Peyer's patch (tissue), 4 donors: ENCODE measurements around the gene FSTL5. TPM values are rescaled to one million over a fixed set of nuclear protein-coding genes. Genes with fewer than 3 reads are reported as not detected.

Source experiments
- DNase-seq, 3 donors: peaks; one replicate each; pipeline ENCODE4 v3.0.0-alpha.2; 2017 to 2019
- H3K27ac ChIP-seq, 4 donors: fragments of 200-600 bp; sonication (generic); one replicate each; pipeline ENCODE4 v1.5.1; 2016 to 2019
- H3K27me3 ChIP-seq, 2 donors: fragments of 200-600 bp; sonication (generic); one replicate each; pipeline ENCODE4 v1.5.1; 2019
- H3K36me3 ChIP-seq, 3 donors: fragments of 200-600 bp; sonication (generic); one replicate each; pipeline ENCODE4 v1.5.1; 2016 to 2019
- H3K4me1 ChIP-seq, 4 donors: fragments of 200-600 bp; sonication (generic); one replicate each; pipeline ENCODE4 v1.5.1; 2016 to 2019
- H3K4me3 ChIP-seq, 4 donors: fragments of 200-600 bp; sonication (generic); 1 replicate in 3 of 4; 2 replicates in 1 of 4; pipeline ENCODE4 v1.5.1; 2016 to 2019; ENCODE audit warnings: mild to moderate bottlenecking in 1 of 4
- H3K9me3 ChIP-seq, 4 donors: fragments of 200-600 bp; sonication (generic); one replicate each; pipeline ENCODE4 v1.5.1; 2016 to 2019; ENCODE audit warnings: mild to moderate bottlenecking in 1 of 4
- CTCF ChIP-seq, 6 experiments: fragments of 450-650 bp in 4 of 6; fragments of 200-600 bp in 2 of 6; sonication (generic) in 1 of 6; IDR thresholded peaks; one replicate each; pipeline ENCODE4 v1.5.1; 2017 to 2019; ENCODE audit warnings: antibody characterized with exemption in 6 of 6, mild to moderate bottlenecking in 3 of 6, moderate library complexity in 1 of 6
- POLR2A ChIP-seq, 2 donors: fragments of 450-650 bp; IDR thresholded peaks; one replicate each; pipeline ENCODE4 v1.5.1; 2017; ENCODE audit warnings: antibody characterized with exemption in 2 of 2, mild to moderate bottlenecking in 2 of 2, moderate library complexity in 2 of 2
- total RNA-seq, 4 donors: library from RNA; depleted of rRNA; stranded (reverse); fragments of >200 nt; gene quantifications; one replicate each; pipeline ENCODE4 v1.1.0, GENCODE V29; 2016

FSTL5 gene
- total RNA-seq, 4 donors from 2014 or later: 1.7 TPM; not detected in 3

- no peak for DNase-seq
- no peak overlapping the region for H3K4me3 ChIP-seq
- no peak for TF ChIP-seq POLR2A (IDR thresholded peaks at IDR 0.05)
- no peaks in the 10 kb centered on the region for H3K9me3 ChIP-seq
- H3K36me3 ChIP-seq: no peaks in the 10 kb centered on the region
- H3K27ac ChIP-seq: no peak overlapping the region
- no peaks in the 10 kb centered on the region for H3K27me3 ChIP-seq
- no peaks in the 10 kb centered on the region for H3K4me1 ChIP-seq
These were observed 350.4 kb downstream of the FSTL5 start for GRCh38 chr4:161813389-161813788.

- DNase-seq: no peak
- no peaks in the 10 kb centered on the region for H3K27me3 ChIP-seq
- H3K36me3 ChIP-seq: no peaks in the 10 kb centered on the region
- no peak overlapping the region for H3K27ac ChIP-seq
- no peaks in the 10 kb centered on the region for H3K9me3 ChIP-seq
- TF ChIP-seq POLR2A (IDR thresholded peaks at IDR 0.05) (no peak), CTCF (IDR thresholded peaks at IDR 0.05) (no peak)
- no peak overlapping the region for H3K4me3 ChIP-seq
- no peaks in the 10 kb centered on the region for H3K4me1 ChIP-seq
These were observed 360.6 kb downstream of the FSTL5 start for GRCh38 chr4:161803171-161803570.

GRCh38 chr4:161799710-161800109 lies 364.1 kb downstream of the FSTL5 start:
- H3K4me1 ChIP-seq: no peaks in the 10 kb centered on the region
- DNase-seq: no peak
- no peak overlapping the region for H3K4me3 ChIP-seq
- H3K9me3 ChIP-seq: no peaks in the 10 kb centered on the region
- no peaks in the 10 kb centered on the region for H3K27me3 ChIP-seq
- H3K36me3 ChIP-seq: no peaks in the 10 kb centered on the region
- no peak for TF ChIP-seq POLR2A (IDR thresholded peaks at IDR 0.05)
- no peak for TF ChIP-seq CTCF (IDR thresholded peaks at IDR 0.05)
- no peak overlapping the region for H3K27ac ChIP-seq

GRCh38 chr4:161792991-161793390 lies 370.8 kb downstream of the FSTL5 start:
- DNase-seq: no peak
- Histone ChIP-seq H3K27me3 (no peaks in the 10 kb centered on the region), H3K4me1 (no peaks in the 10 kb centered on the region), H3K9me3 (no peaks in the 10 kb centered on the region), H3K27ac (no peak overlapping the region), H3K36me3 (no peaks in the 10 kb centered on the region), H3K4me3 (no peak overlapping the region)
- TF ChIP-seq POLR2A (IDR thresholded peaks at IDR 0.05): no peak
- TF ChIP-seq CTCF (IDR thresholded peaks at IDR 0.05): no peak

- no peak for DNase-seq
- Histone ChIP-seq H3K27ac (no peak overlapping the region), H3K9me3 (no peaks in the 10 kb centered on the region), H3K4me3 (no peak overlapping the region), H3K27me3 (no peaks in the 10 kb centered on the region), H3K4me1 (no peaks in the 10 kb centered on the region), H3K36me3 (no peaks in the 10 kb centered on the region)
- TF ChIP-seq CTCF (IDR thresholded peaks at IDR 0.05) (no peak), POLR2A (IDR thresholded peaks at IDR 0.05) (no peak)
These were observed 371.8 kb downstream of the FSTL5 start for GRCh38 chr4:161791796-161792556.

- Histone ChIP-seq H3K36me3 (no peaks in the 10 kb centered on the region), H3K27me3 (no peaks in the 10 kb centered on the region), H3K4me1 (no peaks in the 10 kb centered on the region), H3K4me3 (no peak overlapping the region), H3K27ac (no peak overlapping the region), H3K9me3 (no peaks in the 10 kb centered on the region)
- no peak for DNase-seq
- TF ChIP-seq CTCF (IDR thresholded peaks at IDR 0.05): no peak
- TF ChIP-seq POLR2A (IDR thresholded peaks at IDR 0.05): no peak
These were observed 396.7 kb downstream of the FSTL5 start for GRCh38 chr4:161767116-161767515.
